Lung (tissue), 12 donors: ENCODE results near the gene SSX2IP. TPM values are rescaled to one million over a fixed set of nuclear protein-coding genes. Genes with fewer than 3 reads are reported as not detected.

Experiments
- ATAC-seq: fragments of 200-7000 bp; cut with Tn5 transposase; one replicate; pipeline ENCODE4 v1.9.1; 2020; ENCODE audit warnings: moderate number of reproducible peaks; ENCODE audit not compliant: insufficient read depth, low FRiP score
- DNase-seq, 3 donors: peaks; one replicate each; pipeline ENCODE4 v3.0.0-alpha.2; 2013 to 2017
- H3K27ac ChIP-seq, 2 donors: one replicate each; pipeline ENCODE4 v1.5.1; 2013; ENCODE audit warnings: mild to moderate bottlenecking in 2 of 2, moderate library complexity in 2 of 2, control low read depth in 1 of 2, inconsistent platforms in 1 of 2, low read depth in 1 of 2, low read length in 1 of 2
- H3K27me3 ChIP-seq, 3 donors: one replicate each; pipeline ENCODE4 v1.5.1; 2013; ENCODE audit warnings: low read length in 2 of 3; ENCODE audit not compliant: control insufficient read depth in 3 of 3, insufficient read depth in 3 of 3
- H3K36me3 ChIP-seq, 4 donors: one replicate each; pipeline ENCODE4 v1.5.1; 2013; ENCODE audit warnings: low read length in 4 of 4, mild to moderate bottlenecking in 1 of 4, moderate library complexity in 1 of 4; ENCODE audit not compliant: control insufficient read depth in 4 of 4, insufficient read depth in 4 of 4
- H3K4me1 ChIP-seq, 5 donors: one replicate each; pipeline ENCODE4 v1.5.1; 2013; ENCODE audit warnings: low read length in 5 of 5, mild to moderate bottlenecking in 2 of 5, moderate library complexity in 1 of 5; ENCODE audit not compliant: control insufficient read depth in 5 of 5, insufficient read depth in 5 of 5
- H3K4me3 ChIP-seq: one replicate; pipeline ENCODE4 v1.5.1; 2013; ENCODE audit warnings: mild to moderate bottlenecking, control low read depth, moderate library complexity
- H3K9ac ChIP-seq, 2 donors: one replicate each; pipeline ENCODE4 v1.5.1; 2013; ENCODE audit warnings: low read length in 2 of 2, control low read depth in 1 of 2; ENCODE audit not compliant: insufficient read depth in 1 of 2
- H3K9me3 ChIP-seq, 4 donors: one replicate each; pipeline ENCODE4 v1.5.1; 2013; ENCODE audit warnings: low read length in 3 of 4, mild to moderate bottlenecking in 1 of 4, moderate library complexity in 1 of 4; ENCODE audit not compliant: control insufficient read depth in 4 of 4, insufficient read depth in 3 of 4
- whole genome bisulfite sequencing, 2 donors: extraction: QIAGEN DNeasy Blood & Tissue Kit; methylation state at CpG; one replicate each; pipeline ENCODE4 v1.1.7; 2013; 5-methylcytosine and 5-hydroxymethylcytosine counted together
- polyA plus RNA-seq, 2 donors: library from polyadenylated mRNA; stranded (reverse); fragments of 200-250 nt; gene quantifications; one replicate each; pipeline ENCODE4 v1.2.1, GENCODE V29; 2013
- total RNA-seq, 2 donors: library from RNA; depleted of rRNA in 1 of 2; stranded (reverse); fragments of >200 nt in 1 of 2; gene quantifications; one replicate each; pipeline ENCODE4 v1.2.1, GENCODE V29; 2014 to 2021
- TF ChIP-seq, protein P1 (sequence below): IDR thresholded peaks from 2 replicates; pipeline ENCODE4 v1.5.1; 2012; ENCODE audit warnings: mild to moderate bottlenecking; ENCODE audit errors: control extremely low read depth, extremely low read depth
- donor health status: control.
- donor health status: control.
- donor health status: Bipolar disorder and iron deficiency.
- donor health status: healthy.
- donor health status: DM: yes; HTN: yes; CAD: no.

SSX2IP gene
- total and polyA plus RNA-seq, 4 donors: 2.7 to 12.1 (median 5.1) TPM

DNA sequence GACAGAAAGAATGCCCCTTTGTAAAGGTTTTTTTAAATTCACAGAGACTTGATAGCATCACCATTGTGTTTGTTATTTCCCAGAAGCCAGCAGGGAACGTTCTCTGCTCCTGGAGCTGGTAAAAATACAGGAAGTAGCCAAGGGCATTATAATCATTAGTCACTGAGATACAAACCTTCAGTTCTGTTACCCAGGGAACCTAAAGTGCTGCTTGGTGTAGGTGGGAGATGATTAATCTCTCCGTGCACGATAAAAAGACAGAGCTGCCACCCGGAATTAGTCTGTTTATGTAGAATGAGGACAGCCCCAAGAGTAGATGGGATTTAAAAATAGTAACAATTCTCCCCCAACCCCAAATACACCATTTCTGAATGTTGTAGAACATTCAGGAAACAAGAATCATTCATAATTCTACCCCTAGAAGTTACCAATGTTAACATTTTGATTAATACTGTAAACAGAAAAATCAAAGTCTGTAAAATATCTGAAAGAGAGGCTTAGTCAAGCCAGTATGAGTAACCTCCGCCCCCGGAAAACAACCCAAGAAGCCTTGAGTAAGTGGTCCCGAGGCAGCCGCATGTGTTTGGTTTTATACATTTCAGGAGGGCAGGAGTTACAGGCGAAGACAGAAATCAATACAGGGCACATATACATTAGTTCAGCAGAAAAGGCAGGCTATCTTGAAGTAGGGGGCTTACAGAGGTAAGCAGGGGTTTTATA is 70.7 kb downstream of the SSX2IP start:
- no peak for ATAC-seq
- H3K27me3 ChIP-seq: peaks cover 0 to 4% (median 0%) of the 10 kb centered on the region in 3 donors

DNA sequence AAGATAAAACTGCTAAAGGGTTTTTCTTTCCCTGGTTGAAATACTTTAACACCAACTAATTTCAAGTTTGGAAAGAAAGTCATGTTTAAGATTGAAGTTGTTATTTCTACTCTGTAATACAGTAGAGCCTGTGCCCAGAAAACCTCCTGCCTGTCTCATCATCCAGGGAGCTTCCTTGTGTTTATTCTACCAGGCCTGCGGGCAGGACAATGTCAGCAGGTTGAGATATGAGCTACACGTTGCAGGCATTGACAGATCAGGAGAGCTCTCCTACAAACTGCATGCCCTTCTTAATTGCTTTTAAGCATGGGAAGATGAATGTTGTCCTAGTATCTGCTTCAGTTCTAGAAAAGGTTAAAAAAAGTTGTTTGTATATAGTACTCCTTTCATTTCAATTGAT is 72.9 kb downstream of the SSX2IP start:
- H3K36me3 ChIP-seq: no peaks in the 10 kb centered on the region
- TF ChIP-seq, protein P1, sequence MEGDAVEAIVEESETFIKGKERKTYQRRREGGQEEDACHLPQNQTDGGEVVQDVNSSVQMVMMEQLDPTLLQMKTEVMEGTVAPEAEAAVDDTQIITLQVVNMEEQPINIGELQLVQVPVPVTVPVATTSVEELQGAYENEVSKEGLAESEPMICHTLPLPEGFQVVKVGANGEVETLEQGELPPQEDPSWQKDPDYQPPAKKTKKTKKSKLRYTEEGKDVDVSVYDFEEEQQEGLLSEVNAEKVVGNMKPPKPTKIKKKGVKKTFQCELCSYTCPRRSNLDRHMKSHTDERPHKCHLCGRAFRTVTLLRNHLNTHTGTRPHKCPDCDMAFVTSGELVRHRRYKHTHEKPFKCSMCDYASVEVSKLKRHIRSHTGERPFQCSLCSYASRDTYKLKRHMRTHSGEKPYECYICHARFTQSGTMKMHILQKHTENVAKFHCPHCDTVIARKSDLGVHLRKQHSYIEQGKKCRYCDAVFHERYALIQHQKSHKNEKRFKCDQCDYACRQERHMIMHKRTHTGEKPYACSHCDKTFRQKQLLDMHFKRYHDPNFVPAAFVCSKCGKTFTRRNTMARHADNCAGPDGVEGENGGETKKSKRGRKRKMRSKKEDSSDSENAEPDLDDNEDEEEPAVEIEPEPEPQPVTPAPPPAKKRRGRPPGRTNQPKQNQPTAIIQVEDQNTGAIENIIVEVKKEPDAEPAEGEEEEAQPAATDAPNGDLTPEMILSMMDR: no peak
- H3K4me3 ChIP-seq: no peak overlapping the region
- peaks cover 0 to 7% (median 0%) of the 10 kb centered on the region in 5 donors for H3K4me1 ChIP-seq
- no peak overlapping the region for H3K27ac ChIP-seq
- H3K9ac ChIP-seq: no peak overlapping the region
- no peaks in the 10 kb centered on the region for H3K9me3 ChIP-seq
- WGBS, 2 donors: 54 to 65% methylated on average over 2 of the region's 2 CpGs
- peaks cover 0 to 4% (median 0%) of the 10 kb centered on the region in 3 donors for H3K27me3 ChIP-seq
- DNase-seq (no peak), ATAC-seq (no peak)

More for the DNA sequence above, 70.7 kb downstream of the SSX2IP start:
- TF ChIP-seq, protein P1: no peak
- H3K36me3 ChIP-seq: no peaks in the 10 kb centered on the region
- H3K9ac ChIP-seq: no peak overlapping the region
- WGBS, 2 donors: 45 to 65% methylated on average over 9 of the region's 9 CpGs
- peak in 1 of 3 donors; percentile 15 for DNase-seq
- H3K4me3 ChIP-seq: no peak overlapping the region
- peaks cover 0 to 7% (median 0%) of the 10 kb centered on the region in 5 donors for H3K4me1 ChIP-seq
- peak overlapping the region in 1 of 2 donors; percentile 38 for H3K27ac ChIP-seq
- H3K9me3 ChIP-seq: no peaks in the 10 kb centered on the region

DNA sequence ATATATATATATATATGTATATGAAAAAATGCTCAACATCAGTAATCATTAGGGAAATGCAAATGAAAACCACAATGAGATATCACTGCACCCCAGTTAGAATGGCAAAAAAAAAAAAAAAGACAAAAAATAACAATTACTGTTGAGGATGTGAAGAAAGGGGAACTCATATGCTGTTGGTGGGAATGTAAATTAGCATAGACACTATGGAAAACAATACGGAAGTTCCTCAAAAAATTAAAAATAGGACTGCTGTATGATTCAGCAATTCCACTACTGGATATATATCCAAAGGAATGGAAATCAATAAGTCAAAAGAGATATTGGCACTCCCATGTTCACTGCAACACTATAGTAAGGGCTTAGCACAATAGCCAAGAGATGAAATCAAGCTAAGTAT is 74.5 kb downstream of the SSX2IP start:
- WGBS, 2 donors: 36 to 69% methylated on average over 1 of the region's 1 CpG

More for the DNA sequence above, 74.5 kb downstream of the SSX2IP start:
- DNase-seq (no peak), ATAC-seq (no peak)
- H3K27me3 ChIP-seq: peaks cover 0 to 4% (median 0%) of the 10 kb centered on the region in 3 donors
- H3K9ac ChIP-seq: no peak overlapping the region
- H3K4me3 ChIP-seq: no peak overlapping the region
- TF ChIP-seq, protein P1: no peak
- peaks cover 0 to 7% (median 0%) of the 10 kb centered on the region in 5 donors for H3K4me1 ChIP-seq
- no peak overlapping the region for H3K27ac ChIP-seq
- H3K36me3 ChIP-seq: no peaks in the 10 kb centered on the region
- no peaks in the 10 kb centered on the region for H3K9me3 ChIP-seq
